Stomach (tissue), 9 donors: ENCODE measurements around the gene TMEM72. TPM values are rescaled to one million over a fixed set of nuclear protein-coding genes. Genes with fewer than 3 reads are reported as not detected.

Experiments used
- DNase-seq, 2 donors: peaks; one replicate each; pipeline versions ENCODE4 v3.0.0 to v3.0.0-alpha.2; 2013 to 2019
- H3K27ac ChIP-seq, 5 donors: fragments of 200-600 bp in 4 of 5; sonication (generic) in 4 of 5; one replicate each; pipeline ENCODE4 v1.5.1; 2013 to 2019; ENCODE audit warnings: mild to moderate bottlenecking in 1 of 5, moderate library complexity in 1 of 5
- H3K27me3 ChIP-seq, 3 donors: fragments of 200-600 bp; sonication (generic); one replicate each; pipeline ENCODE4 v1.5.1; 2017 to 2019; ENCODE audit warnings: mixed run types in 1 of 3
- H3K36me3 ChIP-seq, 4 donors: fragments of 200-600 bp; sonication (generic); 1 replicate in 3 of 4; 2 replicates in 1 of 4; pipeline ENCODE4 v1.5.1; 2016 to 2019
- H3K4me1 ChIP-seq, 4 donors: fragments of 200-600 bp; sonication (generic); one replicate each; pipeline ENCODE4 v1.5.1; 2016 to 2019
- H3K4me3 ChIP-seq, 4 donors: fragments of 200-600 bp; sonication (generic) in 3 of 4; one replicate each; pipeline ENCODE4 v1.5.1; 2016 to 2019; ENCODE audit warnings: mild to moderate bottlenecking in 1 of 4
- H3K9me3 ChIP-seq, 4 donors: fragments of 200-600 bp; sonication (generic); one replicate each; pipeline ENCODE4 v1.5.1; 2016 to 2019
- EP300 ChIP-seq: sonication (generic); formaldehyde crosslinking; IDR thresholded peaks from one replicate; pipeline ENCODE4 v1.6.1; 2017; ENCODE audit warnings: antibody characterized with exemption
- POLR2A ChIP-seq, 4 donors: fragments of 450-650 bp; IDR thresholded peaks; one replicate each; pipeline ENCODE4 v1.6.1; 2016; ENCODE audit warnings: antibody characterized with exemption in 4 of 4, control low read depth in 2 of 4, mild to moderate bottlenecking in 1 of 4, moderate library complexity in 1 of 4
- POLR2AphosphoS5 ChIP-seq, 3 donors: sonication (generic); formaldehyde crosslinking; IDR thresholded peaks; one replicate each; pipeline ENCODE4 v1.6.1; 2016; ENCODE audit warnings: antibody characterized with exemption in 3 of 3
- WGBS, 5 donors: extraction: QIAGEN DNeasy Blood & Tissue Kit in 3 of 5; methylation state at CpG; one replicate each; pipeline versions ENCODE4 v1.1.5 to v1.1.7; 2013 to 2018; 5-methylcytosine and 5-hydroxymethylcytosine counted together
- intact Hi-C: fragments of 100-400 bp; cut with DNase I; formaldehyde crosslinking; loops from one replicate; pipeline ENCODE4 v1.15.1; 2023; ENCODE audit warnings: low total_unique reads
- polyA plus RNA-seq, 3 donors: library from polyadenylated mRNA; stranded (reverse); fragments of 200-250 nt; gene quantifications; one replicate each; pipeline ENCODE4 v1.2.3, GENCODE V29; 2013
- total RNA-seq, 5 donors: library from RNA; depleted of rRNA; stranded (reverse); fragments of >200 nt; gene quantifications; one replicate each; pipeline versions ENCODE4 v1.1.0 to v1.2.3, GENCODE V29; 2014 to 2016
- TF ChIP-seq, protein P1 (sequence below), 7 experiments: fragments of 450-650 bp in 4 of 7; fragments of 200-600 bp in 3 of 7; sonication (generic) in 3 of 7; IDR thresholded peaks; one replicate each; pipeline ENCODE4 v1.5.1; 2016 to 2019; ENCODE audit warnings: antibody characterized with exemption in 7 of 7, control low read depth in 2 of 7, mild to moderate bottlenecking in 1 of 7
- donor health status: healthy with polysubstance abuse.
- donor health status: Bipolar disorder and iron deficiency.
- donor health status: healthy.

The TMEM72 gene
- total and polyA plus RNA-seq, 8 donors, result 0.13 to 30.4 (median 1.3) TPM; not detected in 5

GRCh38 chr10:44980309-44981171 lies 69.4 kb downstream of the TMEM72 start:
- WGBS, 5 donors, result 69 to 79% (median 73%) methylated on average over 10 to 14 of the region's 14 CpGs
- Histone ChIP-seq H3K27me3 (no peaks in the 10 kb centered on the region), H3K4me1 (peaks cover 71 to 98% (median 78%) of the 10 kb centered on the region in 4 donors), H3K36me3 (peaks cover 0 to 40% (median 29%) of the 10 kb centered on the region in 4 donors), H3K27ac (peak overlapping the region; percentile 37 to 92 (median 89)), H3K4me3 (peak overlapping the region in 1 of 4 donors; percentile 73), H3K9me3 (no peaks in the 10 kb centered on the region)
- no peak for TF ChIP-seq POLR2A (IDR thresholded peaks at IDR 0.05)
- no peak for TF ChIP-seq EP300
- TF ChIP-seq POLR2AphosphoS5 (IDR thresholded peaks at IDR 0.05), result no peak
- TF ChIP-seq, protein P1, sequence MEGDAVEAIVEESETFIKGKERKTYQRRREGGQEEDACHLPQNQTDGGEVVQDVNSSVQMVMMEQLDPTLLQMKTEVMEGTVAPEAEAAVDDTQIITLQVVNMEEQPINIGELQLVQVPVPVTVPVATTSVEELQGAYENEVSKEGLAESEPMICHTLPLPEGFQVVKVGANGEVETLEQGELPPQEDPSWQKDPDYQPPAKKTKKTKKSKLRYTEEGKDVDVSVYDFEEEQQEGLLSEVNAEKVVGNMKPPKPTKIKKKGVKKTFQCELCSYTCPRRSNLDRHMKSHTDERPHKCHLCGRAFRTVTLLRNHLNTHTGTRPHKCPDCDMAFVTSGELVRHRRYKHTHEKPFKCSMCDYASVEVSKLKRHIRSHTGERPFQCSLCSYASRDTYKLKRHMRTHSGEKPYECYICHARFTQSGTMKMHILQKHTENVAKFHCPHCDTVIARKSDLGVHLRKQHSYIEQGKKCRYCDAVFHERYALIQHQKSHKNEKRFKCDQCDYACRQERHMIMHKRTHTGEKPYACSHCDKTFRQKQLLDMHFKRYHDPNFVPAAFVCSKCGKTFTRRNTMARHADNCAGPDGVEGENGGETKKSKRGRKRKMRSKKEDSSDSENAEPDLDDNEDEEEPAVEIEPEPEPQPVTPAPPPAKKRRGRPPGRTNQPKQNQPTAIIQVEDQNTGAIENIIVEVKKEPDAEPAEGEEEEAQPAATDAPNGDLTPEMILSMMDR (IDR thresholded peaks at IDR 0.05), result no peak
- intact Hi-C loops, result no loop called here
- no peak for DNase-seq

DNA sequence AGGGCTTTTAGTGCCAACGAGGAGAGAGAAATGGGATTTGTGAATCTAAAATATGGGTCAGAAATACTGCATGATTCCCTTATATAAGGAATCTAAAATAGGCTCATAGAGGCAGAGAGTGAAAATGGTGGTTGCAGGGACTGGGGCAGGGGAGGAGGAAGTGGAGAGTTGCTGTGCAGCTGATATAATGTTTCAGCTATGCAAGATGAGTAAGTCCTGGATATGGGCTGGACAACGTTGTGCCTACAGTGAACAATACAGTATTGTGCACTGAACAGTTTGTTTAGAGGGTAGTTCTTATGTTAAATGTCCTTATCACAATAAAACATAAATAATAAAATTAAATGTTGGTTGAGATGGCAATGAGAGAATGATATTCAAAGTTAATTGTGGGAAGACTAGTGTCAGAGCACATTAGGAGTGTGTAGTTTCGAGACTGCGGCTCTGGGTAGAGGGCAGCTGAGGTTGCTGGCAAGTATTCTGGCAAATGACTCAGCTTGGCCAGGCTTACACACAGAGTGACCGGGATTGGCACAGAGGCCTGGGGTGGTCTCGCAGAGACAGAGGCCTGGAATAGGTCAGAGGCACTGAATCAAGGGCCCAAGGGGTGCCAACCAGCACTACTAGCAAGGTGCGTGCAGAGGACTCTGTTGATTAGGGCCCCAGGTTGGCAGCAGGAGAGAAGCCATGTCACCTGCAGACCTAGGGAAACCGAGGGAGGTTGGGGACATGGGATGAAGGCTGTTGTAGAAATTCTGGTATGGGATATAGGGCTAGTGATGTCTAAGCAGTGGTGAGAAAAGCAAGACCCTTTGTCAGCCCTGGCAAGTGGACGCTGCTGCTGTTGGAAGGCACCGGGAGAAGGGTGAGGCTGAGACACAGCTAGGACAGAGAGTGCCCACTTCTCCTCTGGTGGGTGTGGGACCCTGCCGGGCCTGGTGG lies 70.3 kb downstream of the TMEM72 start:
- Histone ChIP-seq H3K4me3 (peak overlapping the region in 1 of 4 donors; percentile 2), H3K36me3 (peaks cover 0 to 44% (median 35%) of the 10 kb centered on the region in 4 donors), H3K4me1 (peaks cover 62 to 98% (median 73%) of the 10 kb centered on the region in 4 donors), H3K27ac (peak overlapping the region; percentile 40 to 92 (median 89)), H3K9me3 (no peaks in the 10 kb centered on the region), H3K27me3 (no peaks in the 10 kb centered on the region)
- WGBS, 5 donors, result 50 to 62% (median 52%) methylated on average over 11 of the region's 11 CpGs
- peak in 1 of 2 donors; percentile 77 for DNase-seq
- TF ChIP-seq POLR2AphosphoS5 (IDR thresholded peaks at IDR 0.05) (peak in 1 of 3 donors; percentile 79), EP300 (no peak)
- intact Hi-C loops, result no loop called here

GRCh38 chr10:44982114-44982460 lies 71.0 kb downstream of the TMEM72 start:
- peak overlapping the region in 1 of 4 donors; percentile 2 for H3K4me3 ChIP-seq
- TF ChIP-seq POLR2AphosphoS5 (IDR thresholded peaks at IDR 0.05) (peak in 2 of 3 donors; percentile 6 to 34), EP300 (no peak)
- H3K27me3 ChIP-seq, result no peaks in the 10 kb centered on the region
- peak overlapping the region; percentile 40 to 92 (median 89) for H3K27ac ChIP-seq
- peaks cover 0 to 44% (median 35%) of the 10 kb centered on the region in 4 donors for H3K36me3 ChIP-seq
- 87 to 92% (median 88%) methylated on average over 3 to 9 of the region's 9 CpGs for WGBS, 5 donors
- peaks cover 56 to 96% (median 68%) of the 10 kb centered on the region in 4 donors for H3K4me1 ChIP-seq
- no peaks in the 10 kb centered on the region for H3K9me3 ChIP-seq
- DNase-seq, result no peak
- intact Hi-C loops, result no loop called here

- no peak for DNase-seq
- Histone ChIP-seq H3K4me3 (peak overlapping the region in 1 of 4 donors; percentile 2), H3K27me3 (no peaks in the 10 kb centered on the region), H3K36me3 (peaks cover 0 to 43% (median 34%) of the 10 kb centered on the region in 4 donors), H3K4me1 (peaks cover 52 to 93% (median 64%) of the 10 kb centered on the region in 4 donors), H3K9me3 (no peaks in the 10 kb centered on the region), H3K27ac (peak overlapping the region in 4 of 5 donors; percentile 86 to 92 (median 90))
- no peak for TF ChIP-seq POLR2A (IDR thresholded peaks at IDR 0.05)
- TF ChIP-seq EP300, result no peak
- no peak for TF ChIP-seq POLR2AphosphoS5 (IDR thresholded peaks at IDR 0.05)
- TF ChIP-seq, protein P1 (IDR thresholded peaks at IDR 0.05), result no peak
- 87 to 94% (median 90%) methylated on average over 2 to 9 of the region's 9 CpGs for WGBS, 5 donors
- intact Hi-C loops, result no loop called here
Observed at GRCh38 chr10:44982496-44982895, 71.4 kb downstream of the TMEM72 start.
